Left lobe of liver (tissue), 2 donors: ENCODE data around the gene PLEKHA7. TPM values are rescaled to one million over a fixed set of nuclear protein-coding genes. Genes with fewer than 3 reads are reported as not detected.

ENCODE experiments used
- ATAC-seq: fragments of 200-7000 bp; cut with Tn5 transposase; one replicate; pipeline ENCODE4 v1.9.1; 2020; ENCODE audit warnings: mild to moderate bottlenecking, moderate library complexity
- DNase-seq: peaks from one replicate; pipeline ENCODE4 v3.0.0-alpha.2; 2020; ENCODE audit warnings: low spot score
- total RNA-seq: library from RNA; stranded (reverse); gene quantifications from one replicate; pipeline ENCODE4 v1.2.1, GENCODE V29; 2021
- donor health status: DM: no; HTN: no; CAD: no; lungs with moderate emphysema.
- donor health status: DM: no; HTN: yes; CAD: no.

PLEKHA7 gene
- total RNA-seq, 1 donor from 2014 or later = 25.8 TPM

GRCh38 chr11:16781936-16782919 is 232.0 kb downstream of the PLEKHA7 start:
- ATAC-seq = no peak

DNA sequence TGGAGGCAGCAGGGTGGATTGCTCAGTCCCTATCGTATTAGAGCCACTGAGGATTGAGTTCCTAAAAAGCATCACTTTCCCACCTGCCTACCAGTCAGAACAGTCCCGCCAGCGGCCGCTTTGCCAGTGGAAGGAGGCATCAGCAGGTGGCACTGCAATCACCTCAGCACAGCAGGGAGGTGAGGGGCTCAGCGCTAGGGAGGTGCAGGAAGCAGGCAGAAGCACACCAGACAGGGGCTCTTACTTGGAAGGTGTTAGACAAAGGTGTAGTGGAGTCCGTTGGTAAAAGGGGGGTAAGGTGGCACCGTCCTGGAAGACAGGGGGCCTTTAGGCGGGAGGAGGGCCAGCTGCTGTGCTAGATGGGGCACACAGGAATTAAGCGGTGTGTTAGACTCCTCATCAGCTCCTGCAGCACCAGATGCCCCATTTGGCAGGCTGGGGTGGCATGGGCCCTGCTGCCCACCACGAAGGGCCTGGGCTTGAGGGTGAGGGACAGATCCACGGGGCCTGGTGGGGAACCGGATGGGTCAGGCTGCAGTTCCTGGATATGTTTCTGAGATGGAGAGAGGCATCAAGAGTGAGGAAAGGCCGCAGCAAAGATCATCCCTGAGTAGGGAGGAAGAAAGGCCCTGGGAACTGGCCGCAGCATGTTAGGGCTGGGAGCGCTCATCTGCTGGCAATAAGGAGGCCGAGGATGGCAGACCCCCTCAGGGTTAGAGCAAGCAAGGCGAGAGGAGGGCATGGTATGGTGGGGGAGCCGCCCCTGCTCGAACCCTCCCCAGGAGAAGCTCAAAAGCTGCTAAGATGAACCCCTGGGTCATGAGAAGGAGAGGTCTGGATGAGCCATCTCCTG is 233.3 kb downstream of the PLEKHA7 start:
- DNase-seq (no peak), ATAC-seq (no peak)

More at GRCh38 chr11:16781936-16782919, 232.0 kb downstream of the PLEKHA7 start:
- no peak for DNase-seq

DNA sequence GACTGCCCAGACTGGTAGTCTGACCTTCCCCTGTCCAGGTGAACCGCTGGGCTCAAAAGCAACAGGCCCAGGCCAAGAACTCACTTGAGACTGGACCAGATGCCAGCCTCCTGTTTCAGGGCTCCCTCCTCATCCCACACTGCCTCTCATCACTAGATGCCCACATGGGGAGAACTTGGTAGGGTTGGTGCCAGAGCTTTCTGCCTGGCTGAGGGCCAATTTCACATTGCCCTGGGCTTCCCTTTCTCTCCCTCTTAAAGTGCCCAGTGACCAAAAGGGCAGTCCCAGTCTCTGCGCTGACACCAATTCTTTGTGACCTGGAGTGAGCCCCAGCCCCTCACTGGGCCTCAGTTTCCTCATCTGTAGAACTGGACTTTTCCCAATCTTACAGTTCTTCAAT is 234.1 kb downstream of the PLEKHA7 start:
- ATAC-seq (no peak), DNase-seq (no peak)

- no peak for ATAC-seq
- no peak for DNase-seq
Observed at GRCh38 chr11:16779436-16779835, 234.8 kb downstream of the PLEKHA7 start.

- DNase-seq (no peak), ATAC-seq (no peak)
Observed at GRCh38 chr11:16778876-16779275, 235.3 kb downstream of the PLEKHA7 start.

DNA sequence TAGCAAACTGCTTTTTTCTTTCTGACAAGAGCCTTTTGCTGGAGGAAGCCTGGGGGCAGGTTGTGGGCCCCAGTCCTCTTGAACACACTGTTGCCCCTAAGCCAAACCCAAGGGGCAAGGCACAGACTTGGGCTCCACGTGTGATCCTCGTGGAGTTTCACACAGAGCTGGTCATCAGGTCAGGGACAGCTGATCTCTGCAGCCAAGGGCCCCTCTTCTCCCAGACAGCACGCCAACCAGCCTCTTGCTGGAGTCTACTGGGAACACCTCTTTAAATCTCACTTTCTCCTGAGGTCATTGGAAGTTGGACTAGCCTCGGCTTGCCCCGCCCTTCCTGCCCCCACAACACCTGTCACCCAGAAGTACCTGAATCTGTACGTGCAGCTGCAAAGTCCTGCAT is 235.9 kb downstream of the PLEKHA7 start:
- no peak for DNase-seq
- no peak for ATAC-seq

- ATAC-seq (no peak), DNase-seq (no peak)
Observed at GRCh38 chr11:16777613-16777975, 236.6 kb downstream of the PLEKHA7 start.

GRCh38 chr11:16776711-16777612 is 237.3 kb downstream of the PLEKHA7 start:
- ATAC-seq = no peak
- DNase-seq = no peak

DNA sequence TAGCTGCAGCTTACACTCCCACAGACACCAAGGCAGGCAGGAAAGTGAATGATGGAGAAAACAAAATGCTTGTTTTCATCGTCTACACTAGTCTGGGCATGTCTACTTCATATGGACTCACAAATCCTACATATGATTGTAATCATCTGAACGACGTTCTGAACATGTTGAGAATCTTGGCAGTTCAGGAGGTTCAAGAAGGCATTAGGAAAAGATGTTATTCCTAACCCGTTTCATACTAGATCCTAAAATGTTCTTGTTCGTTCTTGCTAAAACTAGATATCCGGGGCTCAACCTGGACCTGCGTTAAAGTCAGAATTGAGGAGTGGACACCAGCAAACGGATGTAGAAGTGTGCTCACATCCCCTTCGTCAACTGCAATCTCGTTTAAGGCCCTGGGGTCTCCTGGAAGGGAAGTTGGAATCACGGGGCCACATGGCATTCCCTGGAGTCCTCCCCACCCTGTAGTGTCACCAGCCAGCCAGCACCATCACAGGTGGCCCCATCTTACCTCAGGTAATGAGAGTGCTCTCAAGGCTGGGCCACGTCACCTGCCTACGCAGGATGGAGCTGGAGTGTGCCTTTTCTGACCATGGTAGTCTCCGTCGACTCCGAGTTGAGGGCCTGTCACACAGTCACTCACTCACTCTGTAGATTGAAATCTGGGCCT is 238.5 kb downstream of the PLEKHA7 start:
- DNase-seq (no peak), ATAC-seq (no peak)

DNA sequence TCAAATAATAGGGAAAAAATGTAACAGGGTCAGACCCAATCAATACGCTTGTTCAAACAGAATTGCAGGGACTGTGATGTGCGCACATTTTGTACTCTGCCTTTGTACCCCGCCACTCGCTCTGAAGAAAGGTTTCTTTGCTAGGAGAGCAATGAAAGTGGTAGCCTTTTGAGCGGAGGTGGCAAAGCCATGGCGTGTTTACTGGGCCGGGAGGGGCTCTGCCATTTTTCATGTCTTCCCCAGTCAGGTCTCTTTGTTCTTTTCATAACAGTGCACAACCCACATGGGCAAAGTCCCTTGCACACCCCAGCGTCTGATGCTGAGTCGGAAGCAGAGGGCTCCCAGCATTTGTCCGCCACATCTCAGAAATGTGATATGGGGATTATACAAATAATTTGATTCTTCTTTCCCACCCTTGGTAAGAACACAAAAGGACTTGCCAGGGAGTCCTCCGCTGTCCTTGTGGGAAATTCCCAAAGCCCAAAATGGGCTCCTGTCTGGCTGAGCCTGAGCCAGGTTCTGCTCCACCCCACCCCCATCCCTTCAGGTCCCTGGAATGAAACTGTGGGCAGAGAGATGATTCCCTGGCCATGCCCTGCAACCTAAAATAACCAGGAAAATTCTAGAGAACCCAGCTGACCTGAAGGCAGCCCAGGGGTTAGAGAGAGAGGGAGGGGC is 239.1 kb downstream of the PLEKHA7 start:
- ATAC-seq (peak; percentile 81), DNase-seq (peak; percentile 71)

DNA sequence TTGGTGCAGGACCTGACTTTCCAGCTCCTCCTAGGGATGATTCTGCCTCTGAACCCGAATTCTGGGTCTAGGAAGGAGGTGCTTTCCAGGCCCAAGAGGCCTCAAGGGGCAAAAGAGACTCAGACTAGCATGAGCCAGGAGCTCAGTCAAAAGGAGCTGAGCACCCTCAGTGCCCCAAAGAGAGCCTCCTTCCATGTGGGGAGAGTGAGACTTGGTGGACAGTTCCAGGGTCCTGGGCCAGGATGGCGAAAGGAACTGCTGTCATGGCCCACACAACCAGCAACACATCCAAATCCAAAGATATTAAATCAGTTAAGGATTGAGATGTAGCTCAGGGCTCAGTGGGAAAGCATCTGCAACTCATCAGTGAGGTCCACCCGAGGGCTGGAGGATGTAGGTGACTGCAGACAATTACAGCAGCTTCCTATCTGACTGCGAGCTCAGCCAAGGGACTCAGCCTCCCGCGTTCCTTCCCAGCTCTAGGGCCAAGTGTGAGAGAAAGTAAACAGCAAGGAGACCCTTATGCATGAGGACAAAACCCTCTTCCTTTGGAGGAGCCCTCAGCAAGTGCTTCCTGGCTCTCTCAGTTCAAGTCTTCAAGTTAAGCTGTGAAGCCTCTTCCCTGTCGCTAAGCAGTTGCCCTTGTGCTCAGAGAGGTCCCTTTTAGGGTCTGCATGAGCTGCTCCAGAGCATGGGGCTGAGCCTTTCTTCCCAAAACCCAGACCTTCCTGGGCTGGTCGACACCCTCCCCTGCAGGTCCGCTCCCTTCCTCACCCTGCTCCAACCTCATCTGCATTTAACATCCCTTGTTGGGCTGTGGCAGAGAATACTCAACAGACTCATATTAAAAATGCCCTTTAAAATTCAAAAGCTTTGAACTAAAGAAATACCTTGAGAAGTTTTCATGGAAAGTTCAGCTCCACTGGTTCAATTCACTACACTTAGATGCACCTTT is 240.0 kb downstream of the PLEKHA7 start:
- ATAC-seq (peak; percentile 23), DNase-seq (no peak)

DNA sequence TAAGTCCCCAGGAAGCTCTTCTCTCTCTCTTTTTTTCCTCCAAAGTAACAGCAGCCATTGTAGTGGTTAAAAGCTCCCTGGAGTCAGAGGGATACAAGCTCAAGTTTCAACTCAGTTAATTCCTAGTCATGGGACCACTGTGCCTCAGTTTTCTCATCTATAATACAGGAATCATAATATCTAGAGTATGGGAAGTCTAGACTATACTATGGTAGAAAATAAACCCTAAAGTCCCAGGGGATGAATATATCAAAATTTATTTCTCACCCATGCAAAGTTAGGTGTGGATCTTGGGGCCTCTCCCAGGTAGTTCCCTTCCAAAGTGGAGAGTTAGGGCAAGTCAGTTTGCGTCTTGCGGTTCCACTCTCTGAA is 242.1 kb downstream of the PLEKHA7 start:
- DNase-seq (no peak), ATAC-seq (no peak)

DNA sequence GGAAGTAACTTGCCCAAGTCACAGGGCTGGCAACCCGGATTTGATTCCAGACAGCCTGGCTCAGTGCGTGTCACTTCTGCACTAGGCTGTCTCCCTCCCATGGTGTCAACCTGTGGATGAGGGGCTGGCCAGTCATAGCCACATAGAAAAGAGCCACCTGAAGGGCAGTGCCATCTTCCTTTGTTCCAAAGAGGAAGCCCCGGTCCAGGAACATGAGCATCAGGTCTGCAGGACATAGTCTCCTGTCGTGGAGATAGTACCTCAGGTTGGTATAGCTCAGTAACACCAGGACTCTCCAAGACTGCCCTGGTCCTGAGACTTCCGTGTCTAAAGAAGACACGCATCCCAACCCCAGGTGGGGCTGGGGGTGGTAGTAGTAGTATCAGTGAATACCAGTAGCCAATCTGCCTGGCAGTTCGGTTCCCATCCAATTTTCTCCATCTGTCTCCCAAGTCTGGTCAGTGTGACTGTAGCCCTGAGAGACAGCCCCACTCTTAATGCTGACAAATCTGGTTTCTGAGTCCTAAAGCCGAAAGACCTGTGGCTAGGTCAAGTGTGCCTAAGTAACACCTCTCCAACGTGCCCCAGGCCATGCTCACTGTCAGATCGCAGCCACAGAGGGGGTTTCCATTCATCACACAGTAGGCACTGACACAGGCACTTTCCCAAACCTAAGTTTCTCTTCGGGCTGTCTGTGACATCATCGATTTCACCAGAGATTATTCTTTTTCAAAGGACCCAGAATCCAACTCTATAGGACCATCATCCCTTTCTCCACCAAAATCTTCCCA is 242.7 kb downstream of the PLEKHA7 start:
- ATAC-seq (no peak), DNase-seq (no peak)

DNA sequence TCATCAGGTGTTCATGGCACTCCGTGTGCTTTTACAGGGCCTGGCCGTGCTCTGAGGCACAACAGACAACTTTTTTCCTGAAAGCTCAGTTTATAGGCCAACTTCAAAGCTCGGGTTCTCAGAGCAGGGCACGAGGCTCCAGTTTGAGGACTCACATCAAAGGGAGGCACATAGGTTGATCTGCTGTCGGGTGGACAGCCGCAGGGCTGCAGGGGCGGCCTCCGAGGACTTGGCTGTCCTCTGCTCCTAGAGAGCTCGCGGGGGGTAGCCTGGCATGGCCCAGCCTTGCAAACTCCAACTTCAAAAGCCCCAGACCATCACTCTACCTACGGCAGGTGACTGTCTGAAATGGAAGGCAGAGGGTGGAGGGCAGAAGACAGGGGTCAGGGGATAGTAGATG is 244.2 kb downstream of the PLEKHA7 start:
- no peak for DNase-seq

GRCh38 chr11:16769386-16769785 is 244.8 kb downstream of the PLEKHA7 start:
- ATAC-seq (no peak), DNase-seq (no peak)

More for the DNA sequence above, 244.2 kb downstream of the PLEKHA7 start:
- ATAC-seq = no peak

DNA sequence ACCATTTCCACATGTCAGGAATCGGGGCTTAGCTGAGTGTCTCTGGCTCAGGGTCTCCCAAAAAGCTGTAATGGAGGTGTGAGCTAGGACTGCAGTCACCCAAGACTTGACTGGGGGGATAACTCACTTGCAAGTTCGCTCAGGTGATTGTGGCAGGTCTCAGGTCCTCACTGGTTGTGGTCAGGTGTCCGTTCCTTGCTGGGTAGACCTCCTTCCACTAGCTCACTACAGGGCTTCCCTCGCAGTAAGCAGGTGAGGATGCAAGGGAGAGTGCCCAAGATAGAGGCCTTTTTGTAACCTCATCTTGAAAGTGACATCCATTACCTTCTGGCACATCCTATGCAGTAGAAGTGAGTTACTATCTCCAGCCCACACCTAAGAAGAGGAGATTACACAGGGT is 246.3 kb downstream of the PLEKHA7 start:
- ATAC-seq = no peak

GRCh38 chr11:16767137-16767536 is 247.1 kb downstream of the PLEKHA7 start:
- DNase-seq (no peak), ATAC-seq (no peak)

More for the DNA sequence above, 246.3 kb downstream of the PLEKHA7 start:
- no peak for DNase-seq

- no peak for DNase-seq
- no peak for ATAC-seq
Observed at GRCh38 chr11:16764888-16765287, 249.3 kb downstream of the PLEKHA7 start.
